ENCODE measurements around the gene DTX4.

The DTX4 gene

DNA sequence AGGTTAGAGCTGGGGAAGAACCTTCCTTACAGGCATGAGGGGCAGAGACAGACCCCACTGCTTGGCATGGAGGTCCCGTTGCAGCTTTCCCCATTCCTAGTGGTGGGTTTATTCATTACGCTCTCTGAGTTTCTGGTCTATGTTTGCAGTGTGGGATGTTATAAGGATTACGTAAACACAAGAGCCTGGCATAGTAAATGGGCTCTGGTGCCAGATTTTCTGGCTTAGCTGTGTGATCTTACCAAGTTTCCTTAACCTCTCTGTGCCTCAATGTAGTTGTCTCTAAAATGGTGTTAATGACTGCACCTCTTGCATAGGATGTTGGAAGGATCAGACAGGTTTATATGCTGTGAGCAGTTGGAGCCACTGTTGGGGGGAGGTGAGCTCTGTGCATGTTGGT lies 15.1 kb downstream of the DTX4 start:
- H3K4me2 ChIP-seq (ENCODE audit: low read depth, low read length, poor library complexity, severe bottlenecking): no peak overlapping the region
- no peaks in the 10 kb centered on the region for H3K79me2 ChIP-seq (ENCODE audit: insufficient read depth, low read length)
- H3K4me3 ChIP-seq (ENCODE audit: insufficient read depth, low read length, poor library complexity, severe bottlenecking): no peak overlapping the region
- H3K9me2 ChIP-seq (replicated peaks; ENCODE audit: insufficient read depth, low read length): no peaks in the 10 kb centered on the region
- no peak overlapping the region for H3K9ac ChIP-seq (ENCODE audit: low read length)
- H3K9me3 ChIP-seq (ENCODE audit: insufficient read depth, low read length): no peaks in the 10 kb centered on the region
- H3K27me3 ChIP-seq (ENCODE audit: low read length): no peaks in the 10 kb centered on the region
- no peak for TF ChIP-seq EZH2phosphoT487 (conservative IDR thresholded peaks at IDR 0.05; ENCODE audit: low read length)
- TF ChIP-seq, protein P1, sequence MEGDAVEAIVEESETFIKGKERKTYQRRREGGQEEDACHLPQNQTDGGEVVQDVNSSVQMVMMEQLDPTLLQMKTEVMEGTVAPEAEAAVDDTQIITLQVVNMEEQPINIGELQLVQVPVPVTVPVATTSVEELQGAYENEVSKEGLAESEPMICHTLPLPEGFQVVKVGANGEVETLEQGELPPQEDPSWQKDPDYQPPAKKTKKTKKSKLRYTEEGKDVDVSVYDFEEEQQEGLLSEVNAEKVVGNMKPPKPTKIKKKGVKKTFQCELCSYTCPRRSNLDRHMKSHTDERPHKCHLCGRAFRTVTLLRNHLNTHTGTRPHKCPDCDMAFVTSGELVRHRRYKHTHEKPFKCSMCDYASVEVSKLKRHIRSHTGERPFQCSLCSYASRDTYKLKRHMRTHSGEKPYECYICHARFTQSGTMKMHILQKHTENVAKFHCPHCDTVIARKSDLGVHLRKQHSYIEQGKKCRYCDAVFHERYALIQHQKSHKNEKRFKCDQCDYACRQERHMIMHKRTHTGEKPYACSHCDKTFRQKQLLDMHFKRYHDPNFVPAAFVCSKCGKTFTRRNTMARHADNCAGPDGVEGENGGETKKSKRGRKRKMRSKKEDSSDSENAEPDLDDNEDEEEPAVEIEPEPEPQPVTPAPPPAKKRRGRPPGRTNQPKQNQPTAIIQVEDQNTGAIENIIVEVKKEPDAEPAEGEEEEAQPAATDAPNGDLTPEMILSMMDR (IDR thresholded peaks at IDR 0.05; ENCODE audit: insufficient read depth, low read length, poor library complexity, severe bottlenecking): no peak
- no peaks in the 10 kb centered on the region for H3F3A ChIP-seq (ENCODE audit: insufficient read depth)
- H3K27ac ChIP-seq (ENCODE audit: low read depth, low read length): no peak overlapping the region
- no peak overlapping the region for H2AFZ ChIP-seq (ENCODE audit: low read depth, low read length, severe bottlenecking)
- H4K20me1 ChIP-seq (ENCODE audit: low read depth, low read length): no peaks in the 10 kb centered on the region
- no peaks in the 10 kb centered on the region; the same call in 1 of the 2 replicates for H3K36me3 ChIP-seq (ENCODE audit: low read length)

DNA sequence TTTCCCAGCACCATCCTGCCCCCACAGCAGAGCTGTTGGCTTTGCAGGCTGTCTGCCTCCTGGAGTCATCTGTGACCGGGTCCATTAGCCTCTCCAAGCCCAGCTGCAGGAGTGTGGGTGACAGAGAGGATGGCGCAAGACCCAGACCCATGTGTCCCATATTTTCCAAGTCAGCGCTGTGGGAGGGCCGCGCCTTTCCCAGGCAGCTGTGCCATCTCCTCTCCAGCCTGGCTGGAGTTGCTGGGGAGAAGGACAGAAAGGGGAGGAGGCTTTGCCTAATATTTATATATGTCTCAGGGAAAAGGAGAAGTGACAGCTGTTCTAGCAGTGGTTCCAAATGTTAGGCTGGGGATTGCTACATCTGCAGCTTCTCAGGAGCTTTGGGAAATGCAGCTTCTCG lies 15.7 kb downstream of the DTX4 start:
- Histone ChIP-seq H3K27me3 (ENCODE audit: low read length) (no peaks in the 10 kb centered on the region), H4K20me1 (ENCODE audit: low read depth, low read length) (no peaks in the 10 kb centered on the region), H3K4me2 (ENCODE audit: low read depth, low read length, poor library complexity, severe bottlenecking) (no peak overlapping the region), H3K79me2 (ENCODE audit: insufficient read depth, low read length) (no peaks in the 10 kb centered on the region), H3K9me2 (replicated peaks; ENCODE audit: insufficient read depth, low read length) (no peaks in the 10 kb centered on the region), H2AFZ (ENCODE audit: low read depth, low read length, severe bottlenecking) (no peak overlapping the region), H3K36me3 (ENCODE audit: low read length) (no peaks in the 10 kb centered on the region; the same call in 1 of the 2 replicates), H3K9ac (ENCODE audit: low read length) (no peak overlapping the region), H3F3A (ENCODE audit: insufficient read depth) (no peaks in the 10 kb centered on the region), H3K9me3 (ENCODE audit: insufficient read depth, low read length) (no peaks in the 10 kb centered on the region), H3K27ac (ENCODE audit: low read depth, low read length) (no peak overlapping the region), H3K4me3 (ENCODE audit: insufficient read depth, low read length, poor library complexity, severe bottlenecking) (no peak overlapping the region)
- TF ChIP-seq, protein P1 (IDR thresholded peaks at IDR 0.05; ENCODE audit: insufficient read depth, low read length, poor library complexity, severe bottlenecking): no peak
- no peak for TF ChIP-seq EZH2phosphoT487 (conservative IDR thresholded peaks at IDR 0.05; ENCODE audit: low read length)

DNA sequence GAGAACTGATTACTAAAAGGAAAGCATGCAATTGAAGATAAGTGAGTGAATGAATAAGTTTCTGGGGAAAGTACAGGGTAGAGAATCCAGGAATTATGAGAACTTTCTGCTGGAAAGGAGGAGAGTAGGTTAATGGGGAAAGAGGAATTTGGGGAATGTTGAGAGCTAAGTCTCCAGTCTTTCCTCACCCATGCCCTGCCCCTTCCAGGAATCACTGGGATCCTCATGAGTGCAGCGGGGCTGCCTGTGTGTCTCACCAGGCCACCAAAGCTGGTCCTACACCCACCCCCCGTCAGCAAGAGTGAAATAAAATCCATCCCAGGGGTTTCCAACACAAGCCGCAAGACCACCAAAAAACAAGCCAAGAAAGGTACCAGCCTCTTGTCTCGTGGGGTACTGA lies 17.0 kb downstream of the DTX4 start:
- H3K36me3 ChIP-seq (ENCODE audit: low read length): no peaks in the 10 kb centered on the region; the same call in 1 of the 2 replicates
- no peaks in the 10 kb centered on the region for H4K20me1 ChIP-seq (ENCODE audit: low read depth, low read length)
- no peak for TF ChIP-seq EZH2phosphoT487 (conservative IDR thresholded peaks at IDR 0.05; ENCODE audit: low read length)
- TF ChIP-seq, protein P1 (IDR thresholded peaks at IDR 0.05; ENCODE audit: insufficient read depth, low read length, poor library complexity, severe bottlenecking): no peak
- no peak overlapping the region for H2AFZ ChIP-seq (ENCODE audit: low read depth, low read length, severe bottlenecking)
- no peaks in the 10 kb centered on the region for H3K9me3 ChIP-seq (ENCODE audit: insufficient read depth, low read length)
- no peak overlapping the region for H3K27ac ChIP-seq (ENCODE audit: low read depth, low read length)
- no peak overlapping the region for H3K9ac ChIP-seq (ENCODE audit: low read length)
- H3F3A ChIP-seq (ENCODE audit: insufficient read depth): no peaks in the 10 kb centered on the region
- H3K9me2 ChIP-seq (replicated peaks; ENCODE audit: insufficient read depth, low read length): no peaks in the 10 kb centered on the region
- H3K27me3 ChIP-seq (ENCODE audit: low read length): no peaks in the 10 kb centered on the region
- H3K4me3 ChIP-seq (ENCODE audit: insufficient read depth, low read length, poor library complexity, severe bottlenecking): no peak overlapping the region
- no peak overlapping the region for H3K4me2 ChIP-seq (ENCODE audit: low read depth, low read length, poor library complexity, severe bottlenecking)
- H3K79me2 ChIP-seq (ENCODE audit: insufficient read depth, low read length): no peaks in the 10 kb centered on the region

All from SU-DHL-6 (cell line).